GM21529 (cell line): Measurements from ENCODE around the gene TEX28.
"Not testable (repeated sequence)": the region's sequence is repeated elsewhere in the genome, so short reads cannot be mapped to it uniquely, and the experiment has no call there.

Experiments
- ATAC-seq: cut with Tn5 transposase; IDR thresholded peaks from one replicate; pipeline ENCODE4 v1.9.1; 2021; ENCODE audit not compliant: unreplicated experiment

The TEX28 gene

DNA sequence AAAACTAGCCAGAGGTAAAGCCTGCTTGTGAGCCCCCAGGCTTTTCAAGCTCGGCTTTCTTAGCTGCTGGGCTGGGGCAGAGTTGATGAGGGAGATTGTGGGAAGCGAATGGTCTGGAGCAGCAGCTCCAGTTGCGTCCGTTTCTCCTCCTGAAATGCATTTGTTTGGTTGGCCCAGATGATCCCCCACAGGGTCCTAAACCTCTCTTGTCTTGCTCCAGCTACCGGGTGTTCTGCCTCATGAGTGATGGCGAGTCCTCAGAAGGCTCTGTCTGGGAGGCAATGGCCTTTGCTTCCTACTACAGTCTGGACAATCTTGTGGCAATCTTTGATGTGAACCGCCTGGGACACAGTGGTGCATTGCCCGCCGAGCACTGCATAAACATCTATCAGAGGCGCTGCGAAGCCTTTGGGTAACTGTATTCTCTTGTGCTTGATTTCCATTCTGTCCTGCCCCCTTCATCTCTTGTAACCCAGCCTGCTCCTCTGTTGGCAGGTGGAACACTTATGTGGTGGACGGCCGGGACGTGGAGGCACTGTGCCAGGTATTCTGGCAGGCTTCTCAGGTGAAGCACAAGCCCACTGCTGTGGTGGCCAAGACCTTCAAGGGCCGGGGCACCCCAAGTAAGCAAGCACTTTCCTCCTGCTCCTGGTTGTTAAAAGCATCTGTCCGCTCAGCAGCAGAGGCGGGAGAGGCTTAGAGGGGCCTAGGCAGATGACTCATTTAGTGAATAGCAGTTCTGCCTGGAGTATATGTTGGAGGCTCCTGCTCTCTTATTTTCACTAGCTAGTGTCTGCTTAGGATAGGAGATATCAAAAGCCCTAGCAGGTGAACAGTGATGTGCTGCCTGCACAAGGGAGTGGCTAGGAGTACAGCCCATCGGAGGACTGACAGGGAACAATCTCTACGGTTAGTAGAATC, 16.0 kb upstream of the TEX28 start:
- ATAC-seq = no peak

DNA sequence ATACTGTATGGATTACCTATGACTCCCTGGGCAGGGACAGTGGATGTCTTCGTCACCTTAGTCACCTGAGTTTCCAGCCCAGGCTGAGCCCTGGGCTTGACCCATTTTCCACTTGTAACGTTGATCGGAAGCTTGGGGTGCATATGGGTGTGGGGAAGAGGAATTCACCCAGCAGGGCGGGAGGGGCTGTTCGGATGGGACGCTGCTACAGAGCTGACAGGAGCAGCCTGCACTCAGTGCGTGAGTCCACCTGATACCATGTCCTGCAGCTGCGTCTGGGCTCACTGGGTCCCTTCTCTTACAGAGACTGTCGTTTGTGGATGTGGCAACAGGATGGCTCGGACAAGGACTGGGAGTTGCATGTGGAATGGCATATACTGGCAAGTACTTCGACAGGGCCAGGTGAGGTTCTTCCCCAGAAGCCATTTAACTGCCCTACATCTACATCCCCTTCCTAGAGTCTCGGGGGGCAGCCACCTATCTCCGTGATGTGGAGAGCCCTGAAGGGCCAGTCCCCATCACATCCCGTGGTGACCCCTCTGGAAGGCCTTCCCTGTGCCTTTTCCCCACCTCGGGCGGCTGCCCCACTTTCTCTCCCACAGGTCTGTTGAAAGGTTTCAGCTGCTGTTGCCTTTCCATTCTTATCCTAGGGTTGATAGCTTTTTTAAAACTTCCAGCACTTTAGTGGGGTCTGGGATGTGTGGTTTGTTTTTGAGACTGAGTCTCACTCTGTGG, 14.3 kb upstream of the TEX28 start:
- ATAC-seq = no peak

DNA sequence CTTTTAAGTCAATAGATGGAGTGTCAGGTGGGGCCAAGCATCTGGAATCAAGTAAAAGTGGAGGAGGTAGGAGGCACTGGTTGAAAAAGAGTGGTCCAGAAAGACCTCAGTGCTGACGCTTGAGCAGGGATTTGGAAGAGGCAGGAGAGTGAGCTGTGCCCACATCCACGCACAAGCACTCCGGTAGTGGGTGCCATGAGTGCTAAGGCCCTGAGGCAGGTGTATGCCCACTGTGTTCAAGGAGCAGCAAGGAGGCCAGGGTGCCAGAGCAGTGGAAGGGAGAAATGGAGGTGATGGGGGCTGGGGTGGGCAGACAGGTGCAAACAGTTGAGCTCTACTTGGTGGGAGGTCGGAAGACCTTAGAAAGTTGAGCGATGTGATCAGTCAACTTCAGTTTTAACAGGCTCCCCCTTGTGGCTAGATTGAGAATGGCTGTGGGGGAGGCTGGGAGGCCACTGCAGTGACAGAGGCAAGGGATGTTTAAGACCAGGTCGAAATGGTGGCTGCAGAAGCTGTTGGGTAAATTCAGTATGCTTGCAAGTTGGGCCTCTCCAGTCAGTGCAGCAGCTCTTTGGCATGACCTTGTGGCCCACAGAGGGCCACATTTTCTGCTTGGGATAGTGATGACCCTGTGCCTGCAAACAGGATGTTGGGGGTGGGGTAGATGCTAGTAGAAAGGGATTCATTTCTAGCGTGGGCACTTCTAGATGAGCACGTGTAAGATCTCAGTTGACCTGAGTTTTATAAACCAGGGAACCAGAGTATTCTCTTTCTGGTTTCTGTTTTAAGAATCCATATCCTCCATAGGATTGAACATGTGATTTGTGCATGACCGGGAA, 13.4 kb upstream of the TEX28 start:
- no peak for ATAC-seq

DNA sequence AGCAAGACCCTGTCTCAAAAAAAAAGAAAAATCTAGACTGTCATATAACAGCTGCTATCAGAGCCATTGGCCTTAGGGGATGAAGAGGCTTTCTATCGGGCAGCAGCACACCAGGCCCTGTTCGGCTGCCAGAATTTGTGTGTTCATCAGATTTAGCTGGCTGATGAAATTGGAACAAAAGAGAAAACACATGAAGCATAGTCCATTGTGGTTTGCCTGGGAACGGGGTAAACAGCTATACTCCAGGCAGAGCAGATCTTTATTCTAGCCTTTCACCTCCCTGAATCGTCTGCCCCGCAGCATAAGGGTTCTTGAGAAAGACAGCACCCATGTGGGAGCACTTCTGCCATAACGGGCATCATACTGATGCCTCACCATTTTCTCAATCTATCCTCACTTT, 12.3 kb upstream of the TEX28 start:
- no peak for ATAC-seq

DNA sequence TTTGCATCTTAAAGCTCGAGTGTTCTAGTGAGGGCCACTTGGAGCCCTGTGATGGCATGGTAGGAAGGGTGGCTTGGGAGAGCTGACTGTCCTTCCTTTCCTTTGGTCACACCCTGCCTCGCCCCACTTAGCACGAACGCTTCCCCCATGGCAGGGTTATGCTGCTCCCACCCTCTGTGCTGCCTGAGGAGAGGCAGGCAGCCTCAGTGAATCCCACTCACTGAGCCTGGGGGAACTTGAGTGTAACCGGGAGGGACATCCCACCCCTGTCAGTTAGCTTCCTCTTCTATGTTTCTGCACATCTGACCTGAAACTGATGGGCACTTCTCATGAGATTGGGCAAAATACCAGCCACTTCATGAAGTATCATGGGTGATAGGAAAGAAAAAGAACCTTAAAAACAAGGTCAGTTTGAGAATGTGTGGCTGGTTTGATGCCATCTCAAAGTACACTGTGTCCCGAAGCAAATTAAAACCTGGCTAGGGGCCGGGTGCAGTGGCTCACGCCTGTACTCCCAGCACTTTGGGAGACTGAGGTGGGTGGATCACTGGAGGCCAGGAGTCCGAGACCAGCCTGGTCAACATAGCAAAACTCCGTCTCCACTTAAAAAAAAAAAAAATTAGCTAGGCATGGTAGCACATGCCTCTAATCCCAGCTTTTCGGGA, 10.7 kb upstream of the TEX28 start:
- ATAC-seq = no peak

DNA sequence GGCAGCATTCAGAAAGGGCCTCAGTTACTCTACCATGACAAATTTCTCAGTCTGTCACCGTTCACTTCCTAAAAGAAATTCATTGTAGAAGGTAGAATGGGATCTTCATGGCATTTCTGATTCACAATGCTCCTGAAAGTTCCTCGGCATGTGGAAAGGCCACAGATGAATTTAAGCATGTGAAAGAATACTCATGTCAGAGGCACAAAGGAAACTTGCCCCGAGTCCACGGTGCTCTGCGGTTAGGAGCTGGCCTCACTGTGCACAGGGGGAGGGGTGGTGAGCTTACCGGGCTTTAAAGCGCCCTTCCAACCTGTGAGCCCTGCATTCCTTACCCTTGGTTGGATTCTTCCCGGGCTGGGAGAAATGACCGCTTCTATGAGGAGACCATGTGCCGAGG, 9.9 kb upstream of the TEX28 start:
- ATAC-seq = no peak

DNA sequence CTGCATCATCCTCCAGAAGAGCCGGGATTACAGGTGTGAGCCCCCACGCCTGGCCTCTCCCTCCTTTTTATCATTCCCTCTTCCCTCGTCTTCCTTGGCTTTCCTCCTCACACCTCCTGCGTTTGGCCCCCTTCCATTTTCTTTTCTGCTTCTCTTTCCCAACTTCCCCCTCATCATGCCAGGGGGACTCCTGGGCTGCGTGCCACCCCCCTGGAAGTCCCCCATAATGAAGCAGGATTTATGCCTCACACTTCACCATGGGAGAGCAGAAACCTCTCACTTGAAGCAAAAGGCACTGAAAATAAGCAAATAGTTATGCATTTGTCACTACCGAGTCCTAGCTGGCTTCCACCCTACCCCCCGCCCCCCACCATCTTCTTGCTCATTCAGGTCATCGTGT, 8.6 kb upstream of the TEX28 start:
- ATAC-seq = no peak

DNA sequence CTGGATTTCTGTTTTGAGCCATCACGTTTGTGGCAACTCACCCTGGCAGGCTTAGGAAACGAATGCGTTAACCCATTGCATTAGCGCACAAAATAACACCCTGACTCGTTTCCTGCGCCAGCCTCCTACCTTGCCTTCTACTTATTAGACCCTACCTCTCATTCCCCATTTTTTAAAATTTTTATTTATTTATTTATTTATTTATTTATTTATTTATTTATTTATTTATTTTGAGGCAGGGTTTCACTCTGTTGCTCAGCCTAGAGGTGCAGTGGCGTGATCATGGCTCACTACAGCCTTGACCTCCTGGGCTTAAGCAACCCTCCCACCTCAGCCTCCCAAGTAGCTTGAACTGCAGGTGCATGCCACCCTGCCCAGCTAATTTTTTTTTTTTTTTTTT, 8.1 kb upstream of the TEX28 start:
- not testable (repeated sequence) for ATAC-seq

DNA sequence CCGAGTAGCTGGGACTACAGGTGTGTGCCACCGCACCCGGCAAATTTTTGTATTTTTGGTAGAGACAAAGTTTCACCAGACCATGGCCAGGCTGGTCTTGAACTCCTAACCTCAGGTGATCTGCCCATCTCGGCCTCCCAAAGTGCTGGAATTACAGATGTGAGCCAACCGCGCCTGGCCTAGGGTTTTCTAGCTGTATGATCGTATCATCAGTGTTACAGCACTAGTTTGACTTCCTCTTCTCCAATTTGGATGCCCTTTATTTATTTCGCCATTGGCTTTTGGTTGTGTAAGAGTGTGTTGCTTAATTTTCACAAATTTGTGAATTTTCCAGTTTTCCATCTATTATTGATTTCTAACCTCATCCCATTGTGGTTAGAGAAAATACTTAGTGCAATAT, 5.9 kb upstream of the TEX28 start:
- no peak for ATAC-seq

DNA sequence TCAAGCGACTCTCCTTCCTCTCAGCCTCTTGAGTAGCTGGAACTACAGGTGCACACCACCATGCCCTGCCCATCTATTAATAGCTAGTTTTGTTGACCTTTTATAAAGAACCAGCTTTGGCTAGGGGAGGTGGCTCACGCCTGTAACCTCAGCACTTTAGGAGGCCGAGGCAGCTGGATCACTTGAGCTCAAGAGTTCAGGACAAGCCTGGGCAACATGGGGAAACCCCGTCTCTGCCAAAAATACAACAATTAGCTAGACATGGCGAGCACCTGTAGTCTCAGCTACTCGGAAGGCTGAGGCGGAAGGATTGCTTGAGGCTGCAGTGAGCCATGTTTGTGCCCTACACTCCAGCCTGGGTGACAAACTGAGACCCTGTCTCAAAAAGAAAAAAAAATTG, 3.4 kb upstream of the TEX28 start:
- ATAC-seq = peak; percentile 45

DNA sequence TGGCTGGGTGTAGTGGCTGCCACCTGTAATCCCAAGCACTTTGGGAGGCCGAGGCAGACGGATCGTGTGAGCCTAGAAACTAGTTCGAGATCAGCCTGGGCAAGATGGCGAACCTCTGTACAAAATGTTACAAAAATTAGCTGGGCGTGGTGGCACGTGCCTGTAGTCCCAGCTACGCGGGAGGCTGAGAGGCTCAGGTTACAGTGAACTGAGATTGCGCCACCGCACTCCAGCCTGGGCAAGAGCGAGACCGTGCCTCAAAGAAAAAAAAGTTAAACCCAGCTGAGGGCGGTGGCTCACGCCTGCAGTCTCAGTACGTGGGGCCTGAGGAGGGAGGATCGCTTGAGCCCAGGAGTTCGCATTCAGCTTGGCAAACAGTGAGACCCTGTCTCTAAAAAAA, 1.8 kb upstream of the TEX28 start:
- no peak for ATAC-seq

DNA sequence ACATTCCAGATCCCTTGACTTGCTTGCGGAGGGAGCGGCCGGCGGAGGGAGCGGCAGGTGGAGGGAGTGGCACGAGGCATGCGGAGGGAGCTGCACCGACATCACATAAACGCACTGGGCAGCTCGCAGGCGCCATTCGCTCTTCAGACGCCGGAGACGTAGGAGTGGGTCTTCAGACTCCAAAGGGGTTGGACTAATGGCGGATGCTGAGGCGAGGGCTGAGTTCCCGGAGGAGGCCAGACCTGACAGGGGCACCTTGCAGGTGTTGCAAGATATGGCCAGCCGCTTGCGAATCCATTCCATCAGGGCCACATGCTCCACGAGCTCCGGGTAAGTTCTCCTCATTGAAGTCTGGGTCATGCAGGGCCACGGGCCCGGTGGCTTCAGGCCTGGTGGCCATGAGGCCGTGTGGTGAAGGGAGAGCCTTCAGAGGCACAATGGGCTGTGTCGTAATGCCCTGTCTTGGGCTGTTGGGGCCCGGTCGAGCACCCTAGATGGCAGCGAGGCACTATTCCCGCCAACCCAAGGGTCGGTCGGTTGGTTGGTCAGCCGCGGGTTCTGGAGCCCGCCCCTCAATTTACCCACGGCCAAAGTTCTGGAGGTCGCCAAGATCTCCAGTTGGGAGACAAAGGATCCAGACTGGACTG, 863 bp upstream of the TEX28 start, which contains the start of gene TKTL1:
TKTL1 (plus strand) TSS at position 132 of the 647 bp plus-strand sequence; CDS start at position 197, 65 bp downstream.
- no peak for ATAC-seq

DNA sequence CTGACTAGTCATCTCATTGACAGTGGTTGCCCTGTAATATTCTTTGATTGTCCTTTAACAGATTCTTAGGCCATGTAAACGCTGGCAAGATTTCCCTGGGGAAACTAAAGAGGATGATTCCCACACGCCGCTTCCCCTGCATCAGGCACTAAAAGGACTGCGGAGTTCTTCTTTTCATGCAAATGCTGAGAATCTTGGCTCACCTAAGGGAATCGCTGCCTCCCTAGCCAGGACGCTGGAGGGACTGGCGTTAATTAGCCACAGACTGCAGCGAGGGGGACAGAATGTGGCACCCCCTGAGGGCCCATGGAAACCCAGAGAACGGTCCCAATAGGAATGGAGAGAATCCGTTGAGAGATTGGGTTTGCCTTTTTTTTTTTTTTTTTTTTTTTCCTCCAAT, 8.5 kb downstream of the TEX28 start:
- not testable (repeated sequence) for ATAC-seq

DNA sequence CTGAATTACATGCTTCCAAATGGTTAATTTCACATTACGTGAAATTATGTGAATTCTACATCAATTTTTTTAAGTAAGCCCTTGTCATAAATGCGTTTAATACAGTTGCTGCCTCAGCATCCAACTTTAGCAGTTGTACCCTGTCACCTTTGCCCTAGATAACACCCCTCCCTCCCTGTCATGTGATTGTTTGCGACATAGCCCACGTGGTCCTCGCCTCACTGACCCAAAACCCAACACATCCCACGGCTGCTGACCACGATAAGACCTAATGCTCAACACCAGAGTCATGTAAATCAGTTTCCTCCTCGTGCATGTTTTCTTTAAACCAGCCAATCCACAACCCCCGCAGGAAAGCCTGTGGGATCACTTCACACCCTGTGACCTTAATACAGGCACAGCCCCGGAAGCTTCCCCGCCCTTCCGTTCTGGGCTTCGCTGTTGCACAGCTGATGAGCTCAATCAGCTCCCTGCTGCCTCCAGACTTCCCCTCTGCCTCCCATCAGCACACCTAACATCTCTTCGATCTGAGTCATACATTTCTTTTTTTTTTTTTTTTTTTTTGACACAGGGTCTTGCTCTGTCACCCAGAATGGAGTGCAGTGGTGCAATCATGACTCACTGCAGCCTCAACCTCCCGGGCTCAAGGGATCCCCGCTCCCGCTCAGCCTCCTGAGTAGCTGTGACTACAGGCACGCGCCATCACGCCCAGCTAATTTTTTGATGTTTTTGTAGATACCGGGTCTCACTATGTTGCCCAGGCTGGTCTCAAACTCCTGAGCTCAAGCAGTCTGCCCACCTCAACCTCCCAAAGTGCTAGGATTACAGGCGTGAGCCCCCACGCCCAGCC, 10.2 kb downstream of the TEX28 start:
- peak; percentile 82 for ATAC-seq

DNA sequence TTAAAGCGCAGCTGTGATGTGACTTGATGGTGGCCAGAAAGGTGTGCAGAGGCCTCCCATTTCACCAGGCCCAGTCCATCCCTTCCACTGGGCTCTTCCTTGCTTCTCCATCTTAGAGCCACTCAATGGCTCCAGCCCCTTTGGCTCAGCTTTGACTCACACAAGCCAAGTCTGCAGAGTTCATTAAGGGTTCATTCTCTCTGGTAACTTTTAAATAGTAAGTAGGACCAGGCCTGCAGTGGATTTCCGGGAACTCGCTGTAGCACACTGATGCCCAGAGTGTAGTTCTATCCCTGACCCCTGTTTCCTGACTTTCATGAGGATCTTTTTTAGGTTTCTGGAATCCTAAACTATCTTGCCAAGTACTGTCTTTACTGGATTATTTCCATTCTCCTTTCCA, 25.7 kb downstream of the TEX28 start:
- not testable (repeated sequence) for ATAC-seq

DNA sequence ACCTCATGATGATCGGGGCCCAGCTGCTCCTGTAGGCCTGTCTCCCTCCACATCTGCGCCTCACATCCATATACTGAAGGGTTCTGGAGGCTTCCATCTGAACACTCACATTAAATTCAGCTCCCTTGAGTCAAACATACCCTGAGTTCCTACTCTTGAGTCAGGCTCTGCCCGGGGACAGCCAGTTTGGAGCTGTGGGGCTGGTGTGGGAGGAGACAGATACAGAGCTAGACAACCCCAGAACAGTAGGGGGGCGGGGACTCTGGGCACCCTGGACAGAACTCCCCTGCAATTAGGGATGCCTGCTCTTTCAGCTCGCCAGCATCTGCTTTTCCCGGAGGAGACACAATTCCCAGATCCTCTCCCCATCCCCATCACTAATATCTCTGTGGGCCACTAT, 31.9 kb downstream of the TEX28 start:
- ATAC-seq = not testable (repeated sequence)

DNA sequence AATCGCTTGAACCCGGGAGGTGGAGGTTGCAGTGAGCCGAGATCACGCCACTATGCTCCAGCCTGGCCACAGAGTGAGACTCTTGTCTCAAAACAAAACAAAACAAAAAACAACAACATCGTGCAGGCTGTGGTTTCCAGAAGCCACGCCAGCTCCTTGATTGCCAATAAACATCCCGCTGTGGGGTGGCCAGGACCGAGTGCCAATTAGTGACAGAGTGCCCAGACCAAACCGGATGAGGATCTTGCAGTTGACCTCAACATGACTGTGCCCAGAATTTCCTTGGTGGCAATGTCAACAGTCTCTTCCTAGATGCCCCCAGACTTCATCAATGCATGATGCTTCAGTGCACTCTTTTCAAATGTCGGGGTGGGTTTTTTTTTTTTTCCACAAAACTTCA, 36.2 kb downstream of the TEX28 start:
- ATAC-seq = not testable (repeated sequence)

DNA sequence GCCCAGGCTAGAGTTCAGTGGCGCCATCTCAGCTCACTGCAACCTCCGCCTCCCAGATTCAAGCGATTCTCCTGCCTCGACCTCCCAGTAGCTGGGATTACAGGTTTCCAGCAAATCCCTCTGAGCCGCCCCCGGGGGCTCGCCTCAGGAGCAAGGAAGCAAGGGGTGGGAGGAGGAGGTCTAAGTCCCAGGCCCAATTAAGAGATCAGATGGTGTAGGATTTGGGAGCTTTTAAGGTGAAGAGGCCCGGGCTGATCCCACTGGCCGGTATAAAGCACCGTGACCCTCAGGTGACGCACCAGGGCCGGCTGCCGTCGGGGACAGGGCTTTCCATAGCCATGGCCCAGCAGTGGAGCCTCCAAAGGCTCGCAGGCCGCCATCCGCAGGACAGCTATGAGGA, 37.6 kb downstream of the TEX28 start, which contains the start of gene OPN1MW3:
OPN1MW3 (plus strand) TSS at position 301 of the 400 bp plus-strand sequence; CDS start at position 339, 38 bp downstream.
- not testable (repeated sequence) for ATAC-seq

DNA sequence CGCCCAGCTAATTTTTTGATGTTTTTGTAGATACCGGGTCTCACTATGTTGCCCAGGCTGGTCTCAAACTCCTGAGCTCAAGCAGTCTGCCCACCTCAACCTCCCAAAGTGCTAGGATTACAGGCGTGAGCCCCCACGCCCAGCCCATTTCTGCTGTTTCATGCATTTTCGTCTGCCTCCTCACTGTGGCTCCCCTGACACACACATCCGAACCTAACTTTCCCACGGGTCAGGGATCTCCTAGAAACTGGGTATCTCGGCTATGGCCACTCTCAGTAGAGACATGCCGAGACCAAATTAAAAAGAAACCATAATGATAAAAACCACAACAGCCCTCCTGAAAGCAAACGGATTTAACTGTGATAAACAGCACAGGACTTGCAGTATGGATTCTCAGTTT, 46.8 kb downstream of the TEX28 start:
- not testable (repeated sequence) for ATAC-seq
